ENCODE measurements around the gene KIF12.

GRCh38 chr9:114085387-114085789 is 13.7 kb downstream of the KIF12 start:
- TF ChIP-seq CTCF (IDR thresholded peaks at IDR 0.05): no peak
- no peak for TF ChIP-seq EZH2 (IDR thresholded peaks at IDR 0.05; ENCODE audit: borderline replicate concordance, insufficient read depth, low read depth, low read length, poor library complexity, severe bottlenecking)
